GM18907 (cell line): Measurements from ENCODE around the gene GABRG3.
"Not testable (repeated sequence)": the region's sequence is repeated elsewhere in the genome, so short reads cannot be mapped to it uniquely, and the experiment has no call there.

Experiments used
- ATAC-seq: cut with Tn5 transposase; IDR thresholded peaks from one replicate; pipeline ENCODE4 v1.9.1; 2021; ENCODE audit warnings: mild to moderate bottlenecking, moderate library complexity; ENCODE audit not compliant: unreplicated experiment

GABRG3 gene

GRCh38 chr15:27172821-27173220 is 201.8 kb downstream of the GABRG3 start:
- ATAC-seq = no peak

DNA sequence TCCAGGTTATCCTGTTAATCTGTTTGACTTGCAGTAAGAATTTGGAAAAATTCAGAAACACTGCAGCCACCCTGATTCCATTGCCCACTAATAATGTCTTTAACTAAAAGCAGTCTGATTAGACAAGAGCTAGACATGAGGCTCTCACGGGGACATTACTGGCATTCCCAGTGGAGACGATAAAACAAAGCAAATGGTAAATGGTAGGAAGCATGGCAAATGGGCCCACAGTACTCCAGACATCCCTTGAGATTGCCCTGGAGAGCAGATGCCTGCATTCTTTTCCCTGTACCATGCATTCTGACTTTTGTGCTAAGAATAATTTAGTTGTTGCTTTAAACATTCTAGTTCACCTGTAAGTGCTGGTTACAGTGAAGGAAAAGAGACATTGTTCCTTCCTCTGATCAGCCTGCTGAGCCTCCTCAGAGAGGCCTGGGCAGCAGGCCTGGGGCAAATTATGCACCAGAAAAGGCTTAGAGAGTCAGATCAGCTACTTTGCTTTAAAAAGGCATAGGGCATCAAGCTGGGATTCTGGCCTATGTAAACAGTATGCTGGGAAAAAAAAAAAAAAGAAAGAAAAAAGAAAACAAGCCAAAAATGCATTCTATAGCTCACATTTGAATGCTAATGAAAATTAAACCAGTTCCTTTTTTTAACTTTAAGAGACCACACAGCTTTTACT is 204.6 kb downstream of the GABRG3 start:
- ATAC-seq = no peak

DNA sequence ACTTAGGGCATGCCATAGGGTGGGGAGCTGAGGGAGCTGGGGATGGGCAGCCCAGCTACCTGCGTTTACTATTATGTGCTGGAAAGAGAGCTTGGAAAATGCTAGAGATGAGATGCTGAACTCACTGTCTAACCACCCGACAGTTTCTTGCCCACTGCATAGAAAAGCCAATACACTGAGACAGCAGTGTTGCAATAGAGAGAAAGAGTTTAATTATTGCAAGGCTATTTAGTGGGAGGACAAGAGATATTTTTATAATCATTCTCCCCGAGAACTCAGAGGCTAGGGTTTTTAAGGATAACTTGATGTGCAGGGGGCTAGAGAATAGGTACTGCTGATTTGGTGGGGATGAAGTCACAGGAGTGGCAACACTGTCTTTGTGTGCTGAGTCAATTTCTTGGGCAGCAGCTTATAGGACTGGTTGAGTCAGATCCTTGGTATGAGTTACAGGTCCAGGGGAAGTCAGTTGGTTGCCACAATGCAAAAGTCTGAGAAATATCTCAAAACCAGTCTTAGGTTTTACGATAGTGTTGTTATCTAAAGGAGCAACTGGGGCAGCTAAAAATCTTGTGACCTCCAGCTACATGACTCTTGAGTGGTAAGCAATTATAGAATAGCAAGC is 205.9 kb downstream of the GABRG3 start:
- no peak for ATAC-seq

DNA sequence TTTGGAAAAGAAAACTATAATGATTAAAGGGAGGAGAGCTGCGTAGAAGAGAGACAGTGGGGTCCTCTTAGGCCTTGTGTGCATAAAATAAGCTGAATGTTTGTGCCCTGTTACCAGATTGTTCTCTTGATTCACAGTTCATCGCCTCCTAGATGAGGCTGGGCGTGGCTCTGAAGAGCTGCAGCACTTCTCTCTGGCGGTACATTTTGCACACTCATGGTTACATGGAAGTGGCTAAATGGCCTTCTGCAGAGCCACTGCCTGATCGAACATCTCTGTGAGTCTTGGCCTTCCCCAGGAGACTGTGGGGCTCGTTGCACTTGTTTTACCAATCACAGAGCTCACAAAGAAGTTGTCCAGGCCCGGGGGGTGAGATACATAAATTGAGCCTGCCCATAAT is 208.8 kb downstream of the GABRG3 start:
- no peak for ATAC-seq

- no peak for ATAC-seq
These were observed 211.7 kb downstream of the GABRG3 start for GRCh38 chr15:27182561-27183110.

- ATAC-seq = no peak
These were observed 212.2 kb downstream of the GABRG3 start for GRCh38 chr15:27183201-27183600.

- not testable (repeated sequence) for ATAC-seq
These were observed 220.5 kb downstream of the GABRG3 start for GRCh38 chr15:27191515-27191914.

DNA sequence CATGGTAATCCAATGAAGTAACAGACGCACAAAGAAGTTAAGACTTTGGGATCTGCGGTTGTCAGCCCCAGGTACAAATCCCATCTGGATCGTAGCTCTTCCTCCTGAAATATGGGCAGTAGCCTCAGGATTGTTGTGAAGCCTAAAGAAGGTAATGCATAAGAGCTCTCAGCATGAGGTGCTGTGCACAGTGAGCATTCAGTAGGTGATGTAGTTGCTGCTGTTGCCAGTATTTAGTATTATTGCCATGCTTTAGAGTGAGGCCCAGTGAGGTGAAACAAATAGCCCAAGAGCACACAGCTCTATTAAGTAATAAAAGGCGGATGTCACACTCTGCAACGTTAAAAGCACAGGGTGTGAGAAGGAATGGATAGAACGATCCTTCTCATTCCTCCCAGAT is 225.7 kb downstream of the GABRG3 start:
- no peak for ATAC-seq

GRCh38 chr15:27201425-27201824 is 230.4 kb downstream of the GABRG3 start:
- no peak for ATAC-seq

- ATAC-seq = no peak
These were observed 239.2 kb downstream of the GABRG3 start for GRCh38 chr15:27210176-27210575.

GRCh38 chr15:27214032-27214431 is 243.1 kb downstream of the GABRG3 start:
- ATAC-seq = no peak

DNA sequence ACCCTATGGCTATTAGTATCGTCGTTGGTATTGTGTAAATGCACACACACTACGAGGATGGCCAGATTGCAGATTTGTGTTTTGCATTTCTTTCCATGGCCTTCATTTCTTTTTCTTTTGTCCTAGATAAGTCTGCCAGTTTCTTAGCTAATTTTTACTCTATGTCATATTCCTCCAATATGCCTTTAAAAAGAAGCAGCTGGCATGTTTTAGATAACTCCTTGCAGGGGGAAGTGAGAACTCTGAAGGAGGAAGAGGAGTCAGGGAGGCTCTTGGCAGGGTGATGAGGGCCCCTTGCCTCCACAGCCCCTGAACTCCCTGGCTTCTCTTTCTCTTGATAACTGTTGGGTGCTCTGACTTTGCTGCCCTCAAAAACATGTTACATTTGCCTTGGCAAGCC is 244.0 kb downstream of the GABRG3 start:
- no peak for ATAC-seq

GRCh38 chr15:27218426-27218825 is 247.4 kb downstream of the GABRG3 start:
- ATAC-seq = no peak

- ATAC-seq = no peak
These were observed 248.7 kb downstream of the GABRG3 start for GRCh38 chr15:27219636-27220035.

GRCh38 chr15:27220199-27220598 is 249.2 kb downstream of the GABRG3 start:
- no peak for ATAC-seq

- ATAC-seq = no peak
These were observed 251.5 kb downstream of the GABRG3 start for GRCh38 chr15:27222479-27222878.

- no peak for ATAC-seq
These were observed 252.2 kb downstream of the GABRG3 start for GRCh38 chr15:27223179-27223578.

- ATAC-seq = no peak
These were observed 260.8 kb downstream of the GABRG3 start for GRCh38 chr15:27231811-27232210.

- ATAC-seq = no peak
These were observed 261.9 kb downstream of the GABRG3 start for GRCh38 chr15:27232876-27233275.

DNA sequence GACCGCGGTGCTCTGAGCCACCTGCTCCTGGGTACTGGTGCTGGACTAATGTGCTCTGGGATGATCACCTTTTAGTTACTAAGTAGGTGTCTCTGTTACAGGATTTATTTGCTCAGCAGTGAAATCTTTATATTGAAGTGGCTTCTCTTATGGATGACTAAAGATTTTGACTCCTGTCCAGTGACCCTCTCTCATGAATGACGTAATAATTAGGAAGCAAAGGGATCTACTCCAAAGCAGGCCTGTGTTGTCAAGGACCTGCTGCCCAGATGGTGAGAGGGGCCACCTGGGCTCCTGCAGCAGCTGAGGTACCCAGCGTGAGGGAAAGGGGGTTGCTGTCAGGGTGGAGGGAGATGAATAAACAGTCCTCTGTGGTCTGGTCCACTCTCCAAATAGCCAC is 263.6 kb downstream of the GABRG3 start:
- no peak for ATAC-seq

GRCh38 chr15:27235161-27235560 is 264.2 kb downstream of the GABRG3 start:
- ATAC-seq = no peak

DNA sequence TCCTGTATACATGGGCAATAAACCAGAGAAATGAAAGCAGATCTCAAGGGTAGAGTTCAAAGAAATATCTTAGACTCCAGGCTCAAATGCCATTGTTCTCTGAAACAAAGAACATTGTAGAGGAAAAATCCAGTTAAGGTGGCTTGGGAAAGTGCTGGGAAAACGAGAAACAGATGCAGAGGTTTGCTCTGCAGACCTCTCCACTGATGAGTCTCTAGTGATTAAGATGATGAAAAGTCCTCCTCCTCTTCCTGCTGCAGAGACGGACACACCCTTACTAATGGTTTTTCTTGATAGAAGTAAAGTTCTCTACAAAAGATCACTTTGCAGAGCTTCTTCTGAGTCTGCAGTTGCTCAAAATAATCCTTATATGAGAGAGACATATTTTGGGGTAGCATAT is 264.7 kb downstream of the GABRG3 start:
- ATAC-seq = no peak
